ENCODE data around the gene AP2M1. TPM values are rescaled to one million over a fixed set of nuclear protein-coding genes. Genes with fewer than 3 reads are reported as not detected.
A peak's percentile ranks its signal among the peaks of the same experiment; 100 is the strongest.

AP2M1 gene
- total and polyA plus RNA-seq, 2 of the 13 experiments (the other 11 are each of a cell fraction or from before 2014, with no cell fraction given) = 126 to 146 TPM

DNA sequence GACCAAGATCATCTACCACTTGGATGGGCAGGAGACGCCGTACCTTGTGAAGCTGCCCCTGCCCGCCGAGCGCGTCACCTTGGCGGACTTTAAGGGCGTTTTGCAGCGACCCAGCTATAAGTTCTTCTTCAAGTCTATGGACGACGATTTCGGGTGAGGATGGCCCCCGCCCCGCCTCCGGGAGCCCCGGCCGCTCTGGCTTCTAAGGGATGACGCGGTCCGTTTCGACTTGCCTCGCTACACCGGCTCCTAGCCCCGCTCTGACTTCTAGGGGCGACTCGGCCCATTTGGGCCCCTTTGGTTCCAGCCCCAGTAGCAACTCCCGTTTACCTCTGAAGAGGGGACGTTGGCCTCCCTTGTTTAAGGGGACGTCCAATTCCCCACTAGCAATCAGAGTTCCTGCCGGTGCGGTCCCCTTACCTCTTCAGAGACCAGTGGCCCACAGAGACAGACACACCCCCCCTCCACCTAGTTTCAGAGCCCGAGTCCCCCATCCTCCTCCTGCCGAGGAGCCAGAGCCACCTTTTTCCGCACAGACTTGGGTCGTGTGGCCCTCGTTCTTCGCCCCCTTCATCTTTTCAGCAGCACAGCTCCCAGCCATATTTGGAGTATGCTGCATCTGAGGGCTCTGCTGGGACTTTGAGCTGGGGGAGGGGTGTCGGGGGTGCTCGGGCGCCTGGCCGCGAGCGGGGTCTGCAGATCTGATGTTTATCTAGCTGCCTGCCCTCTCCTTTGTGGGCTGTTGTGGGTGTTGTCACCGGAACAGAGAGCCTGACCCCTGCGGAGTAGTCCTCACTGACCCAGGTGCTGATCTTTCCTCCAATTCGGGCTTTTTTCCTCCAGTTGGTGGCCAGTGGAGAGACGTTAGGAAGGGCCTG is 18.8 kb upstream of the AP2M1 start (continued):
- TF ChIP-seq, protein P1, sequence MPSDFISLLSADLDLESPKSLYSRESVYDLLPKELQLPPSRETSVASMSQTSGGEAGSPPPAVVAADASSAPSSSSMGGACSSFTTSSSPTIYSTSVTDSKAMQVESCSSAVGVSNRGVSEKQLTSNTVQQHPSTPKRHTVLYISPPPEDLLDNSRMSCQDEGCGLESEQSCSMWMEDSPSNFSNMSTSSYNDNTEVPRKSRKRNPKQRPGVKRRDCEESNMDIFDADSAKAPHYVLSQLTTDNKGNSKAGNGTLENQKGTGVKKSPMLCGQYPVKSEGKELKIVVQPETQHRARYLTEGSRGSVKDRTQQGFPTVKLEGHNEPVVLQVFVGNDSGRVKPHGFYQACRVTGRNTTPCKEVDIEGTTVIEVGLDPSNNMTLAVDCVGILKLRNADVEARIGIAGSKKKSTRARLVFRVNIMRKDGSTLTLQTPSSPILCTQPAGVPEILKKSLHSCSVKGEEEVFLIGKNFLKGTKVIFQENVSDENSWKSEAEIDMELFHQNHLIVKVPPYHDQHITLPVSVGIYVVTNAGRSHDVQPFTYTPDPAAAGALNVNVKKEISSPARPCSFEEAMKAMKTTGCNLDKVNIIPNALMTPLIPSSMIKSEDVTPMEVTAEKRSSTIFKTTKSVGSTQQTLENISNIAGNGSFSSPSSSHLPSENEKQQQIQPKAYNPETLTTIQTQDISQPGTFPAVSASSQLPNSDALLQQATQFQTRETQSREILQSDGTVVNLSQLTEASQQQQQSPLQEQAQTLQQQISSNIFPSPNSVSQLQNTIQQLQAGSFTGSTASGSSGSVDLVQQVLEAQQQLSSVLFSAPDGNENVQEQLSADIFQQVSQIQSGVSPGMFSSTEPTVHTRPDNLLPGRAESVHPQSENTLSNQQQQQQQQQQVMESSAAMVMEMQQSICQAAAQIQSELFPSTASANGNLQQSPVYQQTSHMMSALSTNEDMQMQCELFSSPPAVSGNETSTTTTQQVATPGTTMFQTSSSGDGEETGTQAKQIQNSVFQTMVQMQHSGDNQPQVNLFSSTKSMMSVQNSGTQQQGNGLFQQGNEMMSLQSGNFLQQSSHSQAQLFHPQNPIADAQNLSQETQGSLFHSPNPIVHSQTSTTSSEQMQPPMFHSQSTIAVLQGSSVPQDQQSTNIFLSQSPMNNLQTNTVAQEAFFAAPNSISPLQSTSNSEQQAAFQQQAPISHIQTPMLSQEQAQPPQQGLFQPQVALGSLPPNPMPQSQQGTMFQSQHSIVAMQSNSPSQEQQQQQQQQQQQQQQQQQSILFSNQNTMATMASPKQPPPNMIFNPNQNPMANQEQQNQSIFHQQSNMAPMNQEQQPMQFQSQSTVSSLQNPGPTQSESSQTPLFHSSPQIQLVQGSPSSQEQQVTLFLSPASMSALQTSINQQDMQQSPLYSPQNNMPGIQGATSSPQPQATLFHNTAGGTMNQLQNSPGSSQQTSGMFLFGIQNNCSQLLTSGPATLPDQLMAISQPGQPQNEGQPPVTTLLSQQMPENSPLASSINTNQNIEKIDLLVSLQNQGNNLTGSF (CRISPR knock-in tag; IDR thresholded peaks at IDR 0.05) = no peak
- TF ChIP-seq MTA3 (CRISPR knock-in tag; IDR thresholded peaks at IDR 0.05) (no peak), ZNF501 (CRISPR knock-in tag; IDR thresholded peaks at IDR 0.05) (0 out of 2 replicates have a peak, but pooled peaks have one; percentile 5), SRY (CRISPR knock-in tag; IDR thresholded peaks at IDR 0.05) (peak; percentile 60; the same call in 1 of the 2 replicates), ZNF350 (CRISPR knock-in tag; IDR thresholded peaks at IDR 0.05; ENCODE audit: borderline replicate concordance, low read depth) (peak; percentile 44; the same call in 1 of the 2 replicates), HNF1A (IDR thresholded peaks at IDR 0.05; ENCODE audit: low read depth) (no peak), HNF1A (CRISPR knock-in tag; IDR thresholded peaks at IDR 0.05; ENCODE audit: borderline replicate concordance) (no peak), ZNF281 (CRISPR knock-in tag; IDR thresholded peaks at IDR 0.05; ENCODE audit: borderline replicate concordance) (peak; percentile 84), GLMP (CRISPR knock-in tag; IDR thresholded peaks at IDR 0.05; ENCODE audit: borderline replicate concordance) (no peak), BRCA1 (CRISPR knock-in tag; IDR thresholded peaks at IDR 0.05) (no peak), HIVEP1 (CRISPR knock-in tag; IDR thresholded peaks at IDR 0.05) (no peak), CENPBD1 (CRISPR knock-in tag; IDR thresholded peaks at IDR 0.05; ENCODE audit: borderline replicate concordance, low read depth) (no peak), WIZ (CRISPR knock-in tag; IDR thresholded peaks at IDR 0.05) (no peak), GTF2F1 (IDR thresholded peaks at IDR 0.05; ENCODE audit: low read length) (no peak)
